GM23338 (cell line): Measurements from ENCODE around the gene HOXD8. TPM values are rescaled to one million over a fixed set of nuclear protein-coding genes. Genes with fewer than 3 reads are reported as not detected.

Experiments used
- ATAC-seq: fragments of 200-7000 bp; cut with Tn5 transposase; 3 replicates; pipeline ENCODE4 v1.9.1; 2020
- DNase-seq: peaks from one replicate; pipeline ENCODE4 v3.0.0-alpha.2; 2015; ENCODE audit warnings: low spot score
- H2AFZ ChIP-seq: fragments of 200-600 bp; sonication (generic); 2 replicates; pipeline ENCODE4 v1.8.0; 2016; ENCODE audit warnings: antibody characterized with exemption, mild to moderate bottlenecking, moderate library complexity
- H3F3A ChIP-seq: fragments of 200-600 bp; sonication (generic); replicated peaks from 2 replicates; pipeline ENCODE4 v1.8.0; 2017; ENCODE audit warnings: antibody characterized with exemption, mixed run types, low read depth
- H3K27ac ChIP-seq: fragments of 200-600 bp; sonication (generic); 2 replicates; pipeline ENCODE4 v1.6.1; 2016; ENCODE audit warnings: low read depth
- H3K27me3 ChIP-seq: fragments of 200-600 bp; sonication (generic); 2 replicates; pipeline ENCODE4 v1.8.0; 2016; ENCODE audit warnings: mild to moderate bottlenecking, mixed run types, moderate library complexity; ENCODE audit not compliant: insufficient read depth
- H3K36me3 ChIP-seq: fragments of 200-600 bp; sonication (generic); 2 replicates; pipeline ENCODE4 v1.8.0; 2016; ENCODE audit warnings: mild to moderate bottlenecking; ENCODE audit not compliant: insufficient read depth
- H3K4me1 ChIP-seq: fragments of 200-600 bp; sonication (generic); 2 replicates; pipeline ENCODE4 v1.8.0; 2016; ENCODE audit warnings: mild to moderate bottlenecking, moderate library complexity; ENCODE audit not compliant: insufficient read depth
- H3K4me2 ChIP-seq: fragments of 200-600 bp; sonication (generic); 2 replicates; pipeline ENCODE4 v1.7.1; 2017; ENCODE audit warnings: mixed run types
- H3K4me3 ChIP-seq: fragments of 200-600 bp; sonication (generic); 2 replicates; pipeline ENCODE4 v1.6.1; 2016; ENCODE audit warnings: mixed run types
- H3K79me2 ChIP-seq: fragments of 200-600 bp; sonication (generic); replicated peaks from 2 replicates; pipeline ENCODE4 v1.8.0; 2017; ENCODE audit warnings: mild to moderate bottlenecking; ENCODE audit not compliant: insufficient read depth
- H3K9me2 ChIP-seq: fragments of 200-600 bp; sonication (generic); 2 replicates; pipeline ENCODE4 v1.8.0; 2017; ENCODE audit not compliant: insufficient read depth
- H4K20me1 ChIP-seq: fragments of 200-600 bp; sonication (generic); replicated peaks from 2 replicates; pipeline ENCODE4 v1.8.0; 2017; ENCODE audit warnings: mild to moderate bottlenecking; ENCODE audit not compliant: insufficient read depth
- H3K27ac Mint-ChIP-seq: 2 replicates; pipeline ENCODE4 v1.8.0; 2020; ENCODE audit warnings: inconsistent platforms, mild to moderate bottlenecking, moderate library complexity, mixed read lengths
- H3K27me3 Mint-ChIP-seq: 3 replicates; pipeline ENCODE4 v1.8.0; 2022; ENCODE audit warnings: low read depth, mild to moderate bottlenecking, moderate library complexity, mixed read lengths, inconsistent platforms; ENCODE audit not compliant: insufficient read depth, poor library complexity
- H3K36me3 Mint-ChIP-seq: 3 replicates; pipeline ENCODE4 v1.8.0; 2021; ENCODE audit warnings: low read depth, mild to moderate bottlenecking, inconsistent platforms, moderate library complexity, mixed read lengths
- H3K4me1 Mint-ChIP-seq: 3 replicates; pipeline ENCODE4 v1.8.0; 2020; ENCODE audit warnings: mild to moderate bottlenecking, inconsistent platforms, mixed read lengths
- H3K4me3 Mint-ChIP-seq: 3 replicates; pipeline ENCODE4 v1.8.0; 2021; ENCODE audit warnings: moderate library complexity, mild to moderate bottlenecking, inconsistent platforms, mixed read lengths
- H3K9me3 Mint-ChIP-seq: 3 replicates; pipeline ENCODE4 v1.8.0; 2020; ENCODE audit warnings: moderate library complexity, mild to moderate bottlenecking, inconsistent platforms, mixed read lengths
- EZH2 ChIP-seq: fragments of 200-600 bp; sonication (generic); IDR thresholded peaks from one replicate; pipeline ENCODE4 v1.8.0; 2017; ENCODE audit warnings: antibody characterized with exemption, mild to moderate bottlenecking, low read depth; ENCODE audit not compliant: unreplicated experiment
- EZH2phosphoT487 ChIP-seq: fragments of 200-600 bp; sonication (generic); IDR thresholded peaks from one replicate; pipeline ENCODE4 v1.8.1; 2018; ENCODE audit warnings: antibody characterized with exemption; ENCODE audit not compliant: unreplicated experiment
- JUNB ChIP-seq: IDR thresholded peaks from one replicate; pipeline ENCODE4 v1.6.1; 2016; ENCODE audit warnings: antibody characterized with exemption; ENCODE audit not compliant: unreplicated experiment
- NANOG ChIP-seq: IDR thresholded peaks from 2 replicates; pipeline ENCODE4 v1.6.1; 2016; ENCODE audit warnings: antibody characterized with exemption, borderline replicate concordance
- ZNF331 ChIP-seq: fragments of 250-450 bp; sonication (Bioruptor Pico); IDR thresholded peaks from 2 replicates; pipeline ENCODE4 v1.5.0; 2020; ENCODE audit warnings: low read depth, mild to moderate bottlenecking, moderate library complexity
- polyA plus RNA-seq: library from polyadenylated mRNA; unstranded; fragments of >200 nt; fragmentation: Nextera tagmentation; extraction: Ambion mirVana; gene quantifications from 2 replicates; pipeline ENCODE4 v1.2.1, GENCODE V29; 2016
- total RNA-seq: library from RNA; depleted of rRNA; stranded (reverse); fragments of >200 nt; shearing (Covaris generic); gene quantifications from 2 replicates; pipeline ENCODE4 v1.2.3, GENCODE V29; 2014
- TF ChIP-seq, protein P1 (sequence below): fragments of 250-450 bp; sonication (Bioruptor Pico); IDR thresholded peaks from 2 replicates; pipeline ENCODE4 v1.5.0; 2020; ENCODE audit warnings: mild to moderate bottlenecking, moderate library complexity
- TF ChIP-seq, protein P2 (sequence below): IDR thresholded peaks from 2 replicates; pipeline ENCODE4 v1.6.1; 2016; ENCODE audit warnings: antibody characterized with exemption
- TF ChIP-seq, protein P3 (sequence below), 2 experiments: fragments of 200-600 bp in 1 of 2; sonication (generic) in 1 of 2; conservative IDR thresholded peaks; 2 replicates each; pipeline versions ENCODE4 v1.5.1 to v1.6.1; 2016 to 2017; ENCODE audit warnings: antibody characterized with exemption in 2 of 2, low read depth in 2 of 2, mild to moderate bottlenecking in 2 of 2, moderate library complexity in 1 of 2

HOXD8 gene
- total and polyA plus RNA-seq, 2 experiments from 2014 or later: not detected

DNA sequence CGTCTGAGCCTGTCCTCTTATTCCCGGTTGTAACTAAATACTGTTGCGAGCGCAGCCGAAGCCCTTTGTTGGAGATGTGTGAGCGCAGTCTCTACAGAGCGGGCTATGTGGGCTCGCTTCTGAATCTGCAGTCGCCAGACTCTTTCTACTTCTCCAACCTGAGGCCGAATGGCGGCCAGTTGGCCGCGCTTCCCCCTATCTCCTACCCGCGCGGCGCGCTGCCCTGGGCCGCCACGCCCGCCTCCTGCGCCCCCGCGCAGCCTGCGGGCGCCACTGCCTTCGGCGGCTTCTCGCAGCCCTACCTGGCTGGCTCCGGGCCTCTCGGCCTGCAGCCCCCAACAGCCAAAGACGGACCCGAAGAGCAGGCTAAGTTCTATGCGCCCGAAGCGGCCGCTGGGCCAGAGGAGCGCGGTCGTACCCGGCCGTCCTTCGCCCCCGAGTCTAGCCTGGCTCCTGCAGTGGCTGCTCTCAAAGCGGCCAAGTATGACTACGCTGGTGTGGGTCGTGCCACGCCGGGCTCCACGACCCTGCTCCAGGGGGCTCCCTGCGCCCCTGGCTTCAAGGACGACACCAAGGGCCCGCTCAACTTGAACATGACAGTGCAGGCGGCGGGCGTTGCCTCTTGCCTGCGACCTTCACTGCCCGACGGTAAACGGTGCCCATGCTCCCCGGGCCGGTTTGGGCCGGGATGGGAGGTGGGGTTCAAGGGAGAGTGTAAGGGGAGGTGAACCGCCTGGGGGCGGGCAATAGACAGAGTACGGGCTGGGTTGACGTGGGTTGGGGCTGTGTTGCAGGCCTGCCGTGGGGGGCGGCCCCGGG is 29.6 kb upstream of the HOXD8 start, which contains the start of gene HOXD12:
HOXD12 (plus strand) TSS at position 68 of the 819 bp plus-strand sequence; CDS start at position 75, 7 bp downstream.
- no peak for DNase-seq
- Histone ChIP-seq H3K79me2 (no peaks in the 10 kb centered on the region), H3K4me1 (peaks cover 62% of the 10 kb centered on the region), H3K4me2 (peak within 1 kb of the TSS; percentile 94), H3K27ac (no peak within 1 kb of the TSS), H3K4me3 (peak within 1 kb of the TSS; percentile 46), H3K27me3 (peaks cover 94% of the 10 kb centered on the region), H3K9me2 (no peaks in the 10 kb centered on the region), H4K20me1 (peaks cover 43% of the 10 kb centered on the region), H3K36me3 (no peaks in the 10 kb centered on the region; the same call in 1 of the 2 replicates), H3F3A (peaks cover 26% of the 10 kb centered on the region), H2AFZ (peak within 1 kb of the TSS; percentile 59)
- ATAC-seq: peak; percentile 1
- Mint-ChIP-seq H3K27ac (no peak within 1 kb of the TSS), H3K4me3 (peak within 1 kb of the TSS; percentile 68), H3K9me3 (peaks cover under 1% of the 10 kb centered on the region; the same call in 1 of the 3 replicates), H3K27me3 (peaks cover 99% of the 10 kb centered on the region), H3K4me1 (peaks cover 46% of the 10 kb centered on the region), H3K36me3 (no peaks in the 10 kb centered on the region)
- TF ChIP-seq NANOG (no peak), JUNB (no peak), ZNF331 (CRISPR knock-in tag) (no peak), EZH2phosphoT487 (peak; percentile 11), EZH2 (peak; percentile 36)
- TF ChIP-seq, protein P1, sequence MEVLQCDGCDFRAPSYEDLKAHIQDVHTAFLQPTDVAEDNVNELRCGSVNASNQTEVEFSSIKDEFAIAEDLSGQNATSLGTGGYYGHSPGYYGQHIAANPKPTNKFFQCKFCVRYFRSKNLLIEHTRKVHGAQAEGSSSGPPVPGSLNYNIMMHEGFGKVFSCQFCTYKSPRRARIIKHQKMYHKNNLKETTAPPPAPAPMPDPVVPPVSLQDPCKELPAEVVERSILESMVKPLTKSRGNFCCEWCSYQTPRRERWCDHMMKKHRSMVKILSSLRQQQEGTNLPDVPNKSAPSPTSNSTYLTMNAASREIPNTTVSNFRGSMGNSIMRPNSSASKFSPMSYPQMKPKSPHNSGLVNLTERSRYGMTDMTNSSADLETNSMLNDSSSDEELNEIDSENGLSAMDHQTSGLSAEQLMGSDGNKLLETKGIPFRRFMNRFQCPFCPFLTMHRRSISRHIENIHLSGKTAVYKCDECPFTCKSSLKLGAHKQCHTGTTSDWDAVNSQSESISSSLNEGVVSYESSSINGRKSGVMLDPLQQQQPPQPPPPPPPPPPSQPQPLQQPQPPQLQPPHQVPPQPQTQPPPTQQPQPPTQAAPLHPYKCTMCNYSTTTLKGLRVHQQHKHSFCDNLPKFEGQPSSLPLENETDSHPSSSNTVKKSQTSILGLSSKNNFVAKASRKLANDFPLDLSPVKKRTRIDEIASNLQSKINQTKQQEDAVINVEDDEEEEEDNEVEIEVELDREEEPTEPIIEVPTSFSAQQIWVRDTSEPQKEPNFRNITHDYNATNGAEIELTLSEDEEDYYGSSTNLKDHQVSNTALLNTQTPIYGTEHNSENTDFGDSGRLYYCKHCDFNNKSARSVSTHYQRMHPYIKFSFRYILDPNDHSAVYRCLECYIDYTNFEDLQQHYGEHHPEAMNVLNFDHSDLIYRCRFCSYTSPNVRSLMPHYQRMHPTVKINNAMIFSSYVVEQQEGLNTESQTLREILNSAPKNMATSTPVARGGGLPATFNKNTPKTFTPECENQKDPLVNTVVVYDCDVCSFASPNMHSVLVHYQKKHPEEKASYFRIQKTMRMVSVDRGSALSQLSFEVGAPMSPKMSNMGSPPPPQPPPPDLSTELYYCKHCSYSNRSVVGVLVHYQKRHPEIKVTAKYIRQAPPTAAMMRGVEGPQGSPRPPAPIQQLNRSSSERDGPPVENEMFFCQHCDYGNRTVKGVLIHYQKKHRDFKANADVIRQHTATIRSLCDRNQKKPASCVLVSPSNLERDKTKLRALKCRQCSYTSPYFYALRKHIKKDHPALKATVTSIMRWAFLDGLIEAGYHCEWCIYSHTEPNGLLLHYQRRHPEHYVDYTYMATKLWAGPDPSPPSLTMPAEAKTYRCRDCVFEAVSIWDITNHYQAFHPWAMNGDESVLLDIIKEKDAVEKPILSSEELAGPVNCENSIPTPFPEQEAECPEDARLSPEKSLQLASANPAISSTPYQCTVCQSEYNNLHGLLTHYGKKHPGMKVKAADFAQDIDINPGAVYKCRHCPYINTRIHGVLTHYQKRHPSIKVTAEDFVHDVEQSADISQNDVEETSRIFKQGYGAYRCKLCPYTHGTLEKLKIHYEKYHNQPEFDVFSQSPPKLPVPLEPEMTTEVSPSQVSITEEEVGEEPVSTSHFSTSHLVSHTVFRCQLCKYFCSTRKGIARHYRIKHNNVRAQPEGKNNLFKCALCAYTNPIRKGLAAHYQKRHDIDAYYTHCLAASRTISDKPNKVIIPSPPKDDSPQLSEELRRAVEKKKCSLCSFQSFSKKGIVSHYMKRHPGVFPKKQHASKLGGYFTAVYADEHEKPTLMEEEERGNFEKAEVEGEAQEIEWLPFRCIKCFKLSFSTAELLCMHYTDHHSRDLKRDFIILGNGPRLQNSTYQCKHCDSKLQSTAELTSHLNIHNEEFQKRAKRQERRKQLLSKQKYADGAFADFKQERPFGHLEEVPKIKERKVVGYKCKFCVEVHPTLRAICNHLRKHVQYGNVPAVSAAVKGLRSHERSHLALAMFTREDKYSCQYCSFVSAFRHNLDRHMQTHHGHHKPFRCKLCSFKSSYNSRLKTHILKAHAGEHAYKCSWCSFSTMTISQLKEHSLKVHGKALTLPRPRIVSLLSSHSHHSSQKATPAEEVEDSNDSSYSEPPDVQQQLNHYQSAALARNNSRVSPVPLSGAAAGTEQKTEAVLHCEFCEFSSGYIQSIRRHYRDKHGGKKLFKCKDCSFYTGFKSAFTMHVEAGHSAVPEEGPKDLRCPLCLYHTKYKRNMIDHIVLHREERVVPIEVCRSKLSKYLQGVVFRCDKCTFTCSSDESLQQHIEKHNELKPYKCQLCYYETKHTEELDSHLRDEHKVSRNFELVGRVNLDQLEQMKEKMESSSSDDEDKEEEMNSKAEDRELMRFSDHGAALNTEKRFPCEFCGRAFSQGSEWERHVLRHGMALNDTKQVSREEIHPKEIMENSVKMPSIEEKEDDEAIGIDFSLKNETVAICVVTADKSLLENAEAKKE: no peak
- TF ChIP-seq, protein P2, sequence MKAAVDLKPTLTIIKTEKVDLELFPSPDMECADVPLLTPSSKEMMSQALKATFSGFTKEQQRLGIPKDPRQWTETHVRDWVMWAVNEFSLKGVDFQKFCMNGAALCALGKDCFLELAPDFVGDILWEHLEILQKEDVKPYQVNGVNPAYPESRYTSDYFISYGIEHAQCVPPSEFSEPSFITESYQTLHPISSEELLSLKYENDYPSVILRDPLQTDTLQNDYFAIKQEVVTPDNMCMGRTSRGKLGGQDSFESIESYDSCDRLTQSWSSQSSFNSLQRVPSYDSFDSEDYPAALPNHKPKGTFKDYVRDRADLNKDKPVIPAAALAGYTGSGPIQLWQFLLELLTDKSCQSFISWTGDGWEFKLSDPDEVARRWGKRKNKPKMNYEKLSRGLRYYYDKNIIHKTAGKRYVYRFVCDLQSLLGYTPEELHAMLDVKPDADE: no peak
- TF ChIP-seq, protein P3, sequence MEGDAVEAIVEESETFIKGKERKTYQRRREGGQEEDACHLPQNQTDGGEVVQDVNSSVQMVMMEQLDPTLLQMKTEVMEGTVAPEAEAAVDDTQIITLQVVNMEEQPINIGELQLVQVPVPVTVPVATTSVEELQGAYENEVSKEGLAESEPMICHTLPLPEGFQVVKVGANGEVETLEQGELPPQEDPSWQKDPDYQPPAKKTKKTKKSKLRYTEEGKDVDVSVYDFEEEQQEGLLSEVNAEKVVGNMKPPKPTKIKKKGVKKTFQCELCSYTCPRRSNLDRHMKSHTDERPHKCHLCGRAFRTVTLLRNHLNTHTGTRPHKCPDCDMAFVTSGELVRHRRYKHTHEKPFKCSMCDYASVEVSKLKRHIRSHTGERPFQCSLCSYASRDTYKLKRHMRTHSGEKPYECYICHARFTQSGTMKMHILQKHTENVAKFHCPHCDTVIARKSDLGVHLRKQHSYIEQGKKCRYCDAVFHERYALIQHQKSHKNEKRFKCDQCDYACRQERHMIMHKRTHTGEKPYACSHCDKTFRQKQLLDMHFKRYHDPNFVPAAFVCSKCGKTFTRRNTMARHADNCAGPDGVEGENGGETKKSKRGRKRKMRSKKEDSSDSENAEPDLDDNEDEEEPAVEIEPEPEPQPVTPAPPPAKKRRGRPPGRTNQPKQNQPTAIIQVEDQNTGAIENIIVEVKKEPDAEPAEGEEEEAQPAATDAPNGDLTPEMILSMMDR (conservative IDR thresholded peaks at IDR 0.05; ENCODE audit: low read depth in 2 of 2): no peak
